ENCODE measurements around the gene NAA60. TPM values are rescaled to one million over a fixed set of nuclear protein-coding genes. Genes with fewer than 3 reads are reported as not detected.

Gene NAA60
- total RNA-seq, 1 donor from 2014 or later = 5.0 TPM

GRCh38 chr16:3484318-3485096 lies 41.0 kb downstream of the NAA60 start:
- Histone ChIP-seq H3K4me3 (ENCODE audit: low read depth, low read length) (no peak overlapping the region), H3K27me3 (ENCODE audit: control insufficient read depth, insufficient read depth, low read length) (no peaks in the 10 kb centered on the region), H3K36me3 (ENCODE audit: control insufficient read depth, insufficient read depth, low read length) (peaks cover 37% of the 10 kb centered on the region)
- TF ChIP-seq CTCF (IDR thresholded peaks at IDR 0.05; ENCODE audit: insufficient read depth, low read length, severe bottlenecking) = no peak
- DNase-seq (ENCODE audit: low read depth) = no peak
- FAIRE-seq = no peak

DNA sequence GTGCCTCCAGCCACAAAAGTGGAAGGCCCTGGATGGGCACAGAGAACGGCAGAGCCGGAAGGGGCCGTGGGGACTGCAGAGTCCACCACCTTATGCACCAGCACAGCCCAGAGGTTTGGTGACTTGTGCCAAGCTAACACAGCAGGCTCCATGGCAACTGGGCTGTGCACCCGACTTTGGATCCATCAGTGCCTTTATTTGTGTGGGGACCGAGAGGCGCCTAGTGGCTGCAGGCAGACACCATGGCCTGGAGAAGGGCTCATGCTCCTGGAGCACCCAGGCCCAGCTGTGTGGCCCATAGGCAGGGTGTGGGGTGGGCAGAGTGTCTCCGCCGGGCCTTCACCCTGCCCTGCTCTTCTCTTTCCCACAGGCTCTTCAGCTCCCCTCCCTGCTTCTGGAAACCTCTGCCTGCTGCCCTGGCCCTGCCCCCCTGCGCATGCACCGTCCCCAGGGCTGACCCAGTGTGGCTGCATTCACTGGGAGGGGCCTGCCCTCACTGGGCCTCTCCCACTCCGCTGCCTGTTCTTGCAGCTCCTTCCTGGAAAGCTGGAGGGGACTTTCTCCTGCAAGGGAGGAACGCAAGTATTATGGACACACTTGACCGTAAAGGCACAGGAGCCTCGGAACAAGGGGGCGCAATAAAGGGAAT lies 41.7 kb downstream of the NAA60 start:
- no peak overlapping the region for H3K4me3 ChIP-seq (ENCODE audit: low read depth, low read length)

GRCh38 chr16:3485821-3486505 lies 42.5 kb downstream of the NAA60 start:
- FAIRE-seq = no peak
- no peak overlapping the region for H3K4me3 ChIP-seq (ENCODE audit: low read depth, low read length)
- peaks cover 32% of the 10 kb centered on the region for H3K36me3 ChIP-seq (ENCODE audit: control insufficient read depth, insufficient read depth, low read length)
- DNase-seq (ENCODE audit: low read depth) = no peak
- H3K27me3 ChIP-seq (ENCODE audit: control insufficient read depth, insufficient read depth, low read length) = no peaks in the 10 kb centered on the region
- TF ChIP-seq CTCF (IDR thresholded peaks at IDR 0.05; ENCODE audit: insufficient read depth, low read length, severe bottlenecking) = no peak

More for the DNA sequence above, 41.7 kb downstream of the NAA60 start:
- no peaks in the 10 kb centered on the region for H3K27me3 ChIP-seq (ENCODE audit: control insufficient read depth, insufficient read depth, low read length)
- FAIRE-seq (no peak), DNase-seq (ENCODE audit: low read depth) (no peak)
- no peak for TF ChIP-seq CTCF (IDR thresholded peaks at IDR 0.05; ENCODE audit: insufficient read depth, low read length, severe bottlenecking)
- peaks cover 32% of the 10 kb centered on the region for H3K36me3 ChIP-seq (ENCODE audit: control insufficient read depth, insufficient read depth, low read length)

- TF ChIP-seq CTCF (IDR thresholded peaks at IDR 0.05; ENCODE audit: insufficient read depth, low read length, severe bottlenecking) = no peak
- peaks cover 30% of the 10 kb centered on the region for H3K36me3 ChIP-seq (ENCODE audit: control insufficient read depth, insufficient read depth, low read length)
- FAIRE-seq = no peak
Measured at GRCh38 chr16:3486506-3487215, 43.2 kb downstream of the NAA60 start.

GRCh38 chr16:3487521-3488410 lies 44.3 kb downstream of the NAA60 start:
- no peaks in the 10 kb centered on the region for H3K27me3 ChIP-seq (ENCODE audit: control insufficient read depth, insufficient read depth, low read length)
- peaks cover 25% of the 10 kb centered on the region for H3K36me3 ChIP-seq (ENCODE audit: control insufficient read depth, insufficient read depth, low read length)
- no peak for FAIRE-seq
- no peak overlapping the region for H3K4me3 ChIP-seq (ENCODE audit: low read depth, low read length)
- no peak for DNase-seq (ENCODE audit: low read depth)
- no peak for TF ChIP-seq CTCF (IDR thresholded peaks at IDR 0.05; ENCODE audit: insufficient read depth, low read length, severe bottlenecking)

More at GRCh38 chr16:3486506-3487215, 43.2 kb downstream of the NAA60 start:
- Histone ChIP-seq H3K4me3 (ENCODE audit: low read depth, low read length) (no peak overlapping the region), H3K27me3 (ENCODE audit: control insufficient read depth, insufficient read depth, low read length) (no peaks in the 10 kb centered on the region)
- DNase-seq (ENCODE audit: low read depth) = no peak

Measured in bronchial epithelial cell (primary cell).